H1 (cell line): ENCODE data around the gene LHFPL2. TPM values are rescaled to one million over a fixed set of nuclear protein-coding genes. Genes with fewer than 3 reads are reported as not detected.

Experiments used
- CTCF ChIA-PET: fragments of 300-600 bp; sonication (Branson Sonifier 250); formaldehyde crosslinking; loops from one replicate; lab custom pipeline; 2021; ENCODE audit not compliant: partially characterized antibody; lab: Charles Lee
- POLR2A ChIA-PET: fragments of 300-600 bp; sonication (Branson Sonifier 250); formaldehyde crosslinking; loops from one replicate; lab custom pipeline; 2021; ENCODE audit warnings: inconsistent platforms; ENCODE audit not compliant: partially characterized antibody; lab: Charles Lee
- DNase-seq, 2 experiments: peaks; one replicate each; pipeline versions ENCODE4 v3.0.0 to v3.0.0-alpha.2; 2010 to 2022; ENCODE audit warnings: low spot score in 2 of 2, low read depth in 1 of 2, mixed read lengths in 1 of 2
- FAIRE-seq: peaks from 2 replicates; lab custom pipeline; 2011; peaks lifted over from hg19 to GRCh38; lab: Jason Lieb, UNC
- H2AFZ ChIP-seq: 2 replicates; pipeline ENCODE4 v1.8.1; 2012; ENCODE audit warnings: low read length, inconsistent platforms
- H2AK5ac ChIP-seq: 2 replicates; pipeline ENCODE4 v1.6.1; 2013; ENCODE audit warnings: low read depth, low read length
- H2BK120ac ChIP-seq: replicated peaks from 2 replicates; pipeline ENCODE3; 2013; ENCODE audit warnings: low read depth, low read length, inconsistent platforms
- H2BK12ac ChIP-seq: 2 replicates; pipeline ENCODE4 v1.6.1; 2013; ENCODE audit warnings: low read depth, low read length
- H2BK15ac ChIP-seq: 2 replicates; pipeline ENCODE4 v1.6.1; 2013; ENCODE audit warnings: low read length
- H2BK20ac ChIP-seq: 2 replicates; pipeline ENCODE4 v1.6.1; 2013; ENCODE audit warnings: low read length
- H2BK5ac ChIP-seq: 2 replicates; pipeline ENCODE4 v1.6.1; 2013; ENCODE audit warnings: low read depth, low read length
- H3K14ac ChIP-seq: 2 replicates; pipeline ENCODE4 v1.6.1; 2013; ENCODE audit warnings: inconsistent platforms; ENCODE audit not compliant: insufficient read length
- H3K18ac ChIP-seq: 2 replicates; pipeline ENCODE4 v1.6.1; 2013; ENCODE audit warnings: low read length; ENCODE audit errors: extremely low read depth
- H3K23ac ChIP-seq: 2 replicates; pipeline ENCODE4 v1.6.1; 2013; ENCODE audit warnings: inconsistent platforms; ENCODE audit not compliant: insufficient read length
- H3K23me2 ChIP-seq: 2 replicates; pipeline ENCODE4 v1.6.1; 2013; ENCODE audit warnings: low read depth, low read length
- H3K27ac ChIP-seq: 2 replicates; pipeline ENCODE4 v1.6.1; 2011; ENCODE audit warnings: low read depth, low read length, inconsistent platforms
- H3K27me3 ChIP-seq, 4 experiments: replicated peaks in 1 of 4; 1 replicate in 1 of 4; 2 replicates in 3 of 4; pipeline versions ENCODE4 v1.6.1 to v1.8.1; 2011 to 2013; ENCODE audit warnings: low read length in 3 of 4, mild to moderate bottlenecking in 3 of 4, inconsistent platforms in 2 of 4, mixed read lengths in 2 of 4, moderate library complexity in 1 of 4; ENCODE audit not compliant: control insufficient read depth in 3 of 4, insufficient read depth in 3 of 4; ENCODE audit errors: extremely low read depth in 1 of 4
- H3K36me3 ChIP-seq, 4 experiments: 2 replicates each; pipeline versions ENCODE4 v1.6.1 to v1.8.1; 2011 to 2013; ENCODE audit warnings: mild to moderate bottlenecking in 4 of 4, low read length in 3 of 4, moderate library complexity in 2 of 4, control low read depth in 1 of 4, inconsistent platforms in 1 of 4; ENCODE audit not compliant: insufficient read depth in 4 of 4, control insufficient read depth in 2 of 4
- H3K4ac ChIP-seq: replicated peaks from 2 replicates; pipeline ENCODE3; 2013; ENCODE audit warnings: low read length, low read depth, mixed read lengths, inconsistent platforms; ENCODE audit not compliant: insufficient read length
- H3K4me1 ChIP-seq, 4 experiments: replicated peaks in 1 of 4; 1 replicate in 1 of 4; 2 replicates in 3 of 4; pipeline versions ENCODE4 v1.6.1 to v1.8.1; 2011 to 2013; ENCODE audit warnings: low read length in 3 of 4, inconsistent platforms in 2 of 4, mixed read lengths in 1 of 4; ENCODE audit not compliant: insufficient read depth in 4 of 4, control insufficient read depth in 3 of 4
- H3K4me2 ChIP-seq, 2 experiments: 2 replicates each; pipeline versions ENCODE4 v1.6.1 to v1.8.1; 2011 to 2013; ENCODE audit warnings: low read depth in 2 of 2, low read length in 2 of 2, control low read depth in 1 of 2, inconsistent platforms in 1 of 2, mild to moderate bottlenecking in 1 of 2; ENCODE audit not compliant: insufficient read depth in 1 of 2
- H3K4me3 ChIP-seq, 4 experiments: fragments of 200-600, 300-600 bp in 1 of 4; sonication (generic), shearing (Covaris generic), sonication (Bioruptor Twin) in 1 of 4; 2 replicates each; pipeline versions ENCODE4 v1.5.1 to v1.8.1; 2011 to 2016; ENCODE audit warnings: low read length in 4 of 4, low read depth in 3 of 4, control low read depth in 2 of 4, inconsistent platforms in 2 of 4, mild to moderate bottlenecking in 2 of 4, mixed read lengths in 1 of 4, moderate library complexity in 1 of 4; ENCODE audit not compliant: insufficient read depth in 2 of 4; ENCODE audit errors: extremely low read depth in 1 of 4
- H3K56ac ChIP-seq: replicated peaks from 2 replicates; pipeline ENCODE3; 2013; ENCODE audit warnings: low read depth, mild to moderate bottlenecking, mixed read lengths, low read length, inconsistent platforms; ENCODE audit not compliant: insufficient read length
- H3K79me1 ChIP-seq: 2 replicates; pipeline ENCODE4 v1.6.1; 2013; ENCODE audit warnings: low read depth, low read length, control low read depth
- H3K79me2 ChIP-seq, 2 experiments: 2 replicates each; pipeline versions ENCODE4 v1.6.1 to v1.8.1; 2012 to 2013; ENCODE audit warnings: low read length in 2 of 2, mild to moderate bottlenecking in 2 of 2, inconsistent platforms in 1 of 2; ENCODE audit not compliant: insufficient read depth in 2 of 2, control insufficient read depth in 1 of 2
- H3K9ac ChIP-seq, 4 experiments: replicated peaks in 1 of 4; 1 replicate in 1 of 4; 2 replicates in 3 of 4; pipeline versions ENCODE4 v1.6.1 to v1.8.1; 2011 to 2013; ENCODE audit warnings: low read depth in 3 of 4, low read length in 3 of 4, control low read depth in 2 of 4, mild to moderate bottlenecking in 2 of 4, moderate library complexity in 2 of 4, inconsistent platforms in 1 of 4; ENCODE audit errors: extremely low read depth in 1 of 4
- H3K9me3 ChIP-seq, 2 experiments: 2 replicates each; pipeline versions ENCODE4 v1.6.1 to v1.8.1; 2012 to 2013; ENCODE audit warnings: mild to moderate bottlenecking in 2 of 2, moderate library complexity in 2 of 2, control low read depth in 1 of 2, inconsistent platforms in 1 of 2, low read depth in 1 of 2, low read length in 1 of 2, mixed read lengths in 1 of 2; ENCODE audit not compliant: insufficient read depth in 2 of 2
- H4K20me1 ChIP-seq, 2 experiments: replicated peaks in 1 of 2; 2 replicates each; pipeline versions ENCODE3 to v1.8.1; 2011 to 2013; ENCODE audit warnings: inconsistent platforms in 2 of 2, low read length in 2 of 2, mild to moderate bottlenecking in 1 of 2; ENCODE audit not compliant: insufficient read depth in 2 of 2, control insufficient read depth in 1 of 2
- H4K5ac ChIP-seq: 2 replicates; pipeline ENCODE4 v1.6.1; 2013; ENCODE audit warnings: low read length, low read depth, mixed read lengths, inconsistent platforms; ENCODE audit not compliant: insufficient read length
- H4K8ac ChIP-seq: 2 replicates; pipeline ENCODE4 v1.8.0; 2013; ENCODE audit warnings: mild to moderate bottlenecking, moderate library complexity, low read length, inconsistent platforms; ENCODE audit not compliant: insufficient read depth; ENCODE audit errors: extremely low read depth
- H4K91ac ChIP-seq: replicated peaks from 2 replicates; pipeline ENCODE3; 2013; ENCODE audit warnings: low read length, mixed read lengths, inconsistent platforms; ENCODE audit not compliant: insufficient read length
- ATF2 ChIP-seq: IDR thresholded peaks from 2 replicates; pipeline ENCODE4 v1.6.1; 2012; ENCODE audit warnings: low read length, inconsistent platforms
- EGR1 ChIP-seq: IDR thresholded peaks from 2 replicates; pipeline ENCODE4 v1.6.1; 2011; ENCODE audit warnings: low read depth, low read length, borderline replicate concordance
- JUND ChIP-seq: IDR thresholded peaks from 2 replicates; pipeline ENCODE4 v1.6.1; 2011; ENCODE audit warnings: mild to moderate bottlenecking, improper control_type of control experiment, low read length
- PHF8 ChIP-seq: fragments of 200-600 bp; sonication (generic); conservative IDR thresholded peaks from 2 replicates; pipeline ENCODE4 v1.7.1; 2012; ENCODE audit warnings: low read depth, mild to moderate bottlenecking, inconsistent platforms, low read length, moderate library complexity
- POLR2AphosphoS5 ChIP-seq: IDR thresholded peaks from 2 replicates; pipeline ENCODE4 v1.6.1; 2011; ENCODE audit warnings: low read depth, low read length
- TAF7 ChIP-seq: optimal IDR thresholded peaks from 2 replicates; pipeline ENCODE3; 2011; ENCODE audit warnings: low read depth, mild to moderate bottlenecking, inconsistent platforms, low read length, moderate library complexity, borderline replicate concordance
- WGBS, 2 experiments: shearing (Covaris generic) in 1 of 2; methylation state at CpG; one replicate each; pipeline versions ENCODE4 v1.1.6 to v1.1.7; 2013 to 2015; ENCODE audit warnings: low lambda C conversion rate in 2 of 2, mixed read lengths in 2 of 2, inconsistent platforms in 1 of 2, low coverage in 1 of 2, missing lambda C conversion rate in 1 of 2; ENCODE audit not compliant: insufficient replicate concordance in 2 of 2, insufficient coverage in 1 of 2, insufficient read length in 1 of 2; ENCODE audit errors: extremely low coverage in 1 of 2, missing lambda C conversion rate in 1 of 2; 5-methylcytosine and 5-hydroxymethylcytosine counted together
- polyA plus RNA-seq, 7 experiments: library from polyadenylated mRNA; depleted of rRNA in 3 of 7; stranded (reverse) in 5 of 7; unstranded in 2 of 7; fragments of >200 nt in 5 of 7; fragments of 200-250 nt in 2 of 7; gene quantifications; 1 replicate in 5 of 7; 2 replicates in 1 of 7; 4 replicates in 1 of 7; pipeline versions ENCODE4 v1.2.1 to v1.2.3, GENCODE V29; 2011 to 2013; ENCODE audit warnings: missing spikeins in 2 of 7, mixed read lengths in 2 of 7
- total RNA-seq: library from RNA; stranded (reverse); fragmentation: NEBNext Ultra II Directional; extraction: Animal tissue kit (Norgen Biotek cat#: 25700); gene quantifications from 2 replicates; pipeline ENCODE4 v1.2.1, GENCODE V29; 2021

The LHFPL2 gene
- total and polyA plus RNA-seq, 2 of the 8 experiments (the other 6 are each of a cell fraction or from before 2014, with no cell fraction given), result 9.6 to 43.0 TPM

GRCh38 chr5:78630047-78630446 lies 18.5 kb downstream of the LHFPL2 start:
- Histone ChIP-seq H3K14ac (no peak overlapping the region), H4K5ac (no peak overlapping the region), H3K23me2 (no peaks in the 10 kb centered on the region), H3K4me3 (no peak overlapping the region), H3K4me1 (peaks cover 0 to 4% (median 2%) of the 10 kb centered on the region in 4 experiments; a peak in 2 of 7 replicates), H2BK20ac (no peak overlapping the region), H2AK5ac (no peak overlapping the region), H4K8ac (no peak overlapping the region), H3K27ac (no peak overlapping the region), H2BK12ac (no peak overlapping the region), H2AFZ (no peak overlapping the region), H3K79me2 (peaks cover 0 to 82% of the 10 kb centered on the region in 2 experiments; a peak in 3 of 4 replicates), H3K36me3 (peaks cover 4 to 28% (median 15%) of the 10 kb centered on the region in 4 experiments; a peak in 7 of 8 replicates), H3K9me3 (no peaks in the 10 kb centered on the region), H4K20me1 (peaks cover 7 to 10% of the 10 kb centered on the region in 2 experiments), H3K79me1 (peaks cover 9% of the 10 kb centered on the region; the same call in 1 of the 2 replicates), H3K23ac (no peak overlapping the region), H2BK15ac (no peak overlapping the region), H3K27me3 (no peaks in the 10 kb centered on the region), H3K4ac (no peak overlapping the region), H3K9ac (no peak overlapping the region), H3K56ac (no peak overlapping the region), H4K91ac (no peak overlapping the region), H3K4me2 (no peak overlapping the region), H2BK120ac (no peak overlapping the region), H2BK5ac (no peak overlapping the region), H3K18ac (no peak overlapping the region)
- FAIRE-seq (no peak), DNase-seq (no peak)
- WGBS, 2 experiments, result 93% methylated on average over 6 of the region's 6 CpGs; no CpG with 5 or more reads in 1 of the 2 experiments
- ChIA-PET CTCF (interaction anchor here (1.0 to 4.9 kb wide), 7 partner anchors 9 to 130 kb away, joined by 3 to 36 read pairs (median 4); no protein-coding TSS in a partner anchor), POLR2A (interaction anchor here (1.2 kb wide), 1 partner anchor 8 kb away, joined by 3 read pairs; no protein-coding TSS in a partner anchor)
- no peak for TF ChIP-seq EGR1
- TF ChIP-seq ATF2, result no peak
- TF ChIP-seq TAF7, result no peak
- no peak for TF ChIP-seq POLR2AphosphoS5
- TF ChIP-seq PHF8, result no peak
- no peak for TF ChIP-seq JUND
